ENCODE results near the gene ANO7.

GRCh38 chr2:241153616-241154015, 34.9 kb upstream of the ANO7 start:
- TF ChIP-seq CTCF (IDR thresholded peaks at IDR 0.05), result no peak
- TF ChIP-seq POLR2AphosphoS5 (IDR thresholded peaks at IDR 0.05; ENCODE audit: low read depth, low read length), result no peak
- TF ChIP-seq, protein P1, sequence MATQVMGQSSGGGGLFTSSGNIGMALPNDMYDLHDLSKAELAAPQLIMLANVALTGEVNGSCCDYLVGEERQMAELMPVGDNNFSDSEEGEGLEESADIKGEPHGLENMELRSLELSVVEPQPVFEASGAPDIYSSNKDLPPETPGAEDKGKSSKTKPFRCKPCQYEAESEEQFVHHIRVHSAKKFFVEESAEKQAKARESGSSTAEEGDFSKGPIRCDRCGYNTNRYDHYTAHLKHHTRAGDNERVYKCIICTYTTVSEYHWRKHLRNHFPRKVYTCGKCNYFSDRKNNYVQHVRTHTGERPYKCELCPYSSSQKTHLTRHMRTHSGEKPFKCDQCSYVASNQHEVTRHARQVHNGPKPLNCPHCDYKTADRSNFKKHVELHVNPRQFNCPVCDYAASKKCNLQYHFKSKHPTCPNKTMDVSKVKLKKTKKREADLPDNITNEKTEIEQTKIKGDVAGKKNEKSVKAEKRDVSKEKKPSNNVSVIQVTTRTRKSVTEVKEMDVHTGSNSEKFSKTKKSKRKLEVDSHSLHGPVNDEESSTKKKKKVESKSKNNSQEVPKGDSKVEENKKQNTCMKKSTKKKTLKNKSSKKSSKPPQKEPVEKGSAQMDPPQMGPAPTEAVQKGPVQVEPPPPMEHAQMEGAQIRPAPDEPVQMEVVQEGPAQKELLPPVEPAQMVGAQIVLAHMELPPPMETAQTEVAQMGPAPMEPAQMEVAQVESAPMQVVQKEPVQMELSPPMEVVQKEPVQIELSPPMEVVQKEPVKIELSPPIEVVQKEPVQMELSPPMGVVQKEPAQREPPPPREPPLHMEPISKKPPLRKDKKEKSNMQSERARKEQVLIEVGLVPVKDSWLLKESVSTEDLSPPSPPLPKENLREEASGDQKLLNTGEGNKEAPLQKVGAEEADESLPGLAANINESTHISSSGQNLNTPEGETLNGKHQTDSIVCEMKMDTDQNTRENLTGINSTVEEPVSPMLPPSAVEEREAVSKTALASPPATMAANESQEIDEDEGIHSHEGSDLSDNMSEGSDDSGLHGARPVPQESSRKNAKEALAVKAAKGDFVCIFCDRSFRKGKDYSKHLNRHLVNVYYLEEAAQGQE (IDR thresholded peaks at IDR 0.05; ENCODE audit: insufficient read depth in 1 of 2, low read depth in 2 of 2, low read length in 1 of 2), result no peak
- no peak for TF ChIP-seq TCF7L2 (IDR thresholded peaks at IDR 0.05; ENCODE audit: low read depth, low read length)
